NCI-H345 treated with DMSO at 0.1 percent for 48 hours (cell line): ENCODE data around the gene SLC13A5.
"Not testable (repeated sequence)": the region's sequence is repeated elsewhere in the genome, so short reads cannot be mapped to it uniquely, and the experiment has no call there.

Experiments used
- DNase-seq: peaks from one replicate; lab custom pipeline; 2025; ENCODE audit not compliant: unreplicated experiment; lab: John Stamatoyannopoulos, UW

The SLC13A5 gene

DNA sequence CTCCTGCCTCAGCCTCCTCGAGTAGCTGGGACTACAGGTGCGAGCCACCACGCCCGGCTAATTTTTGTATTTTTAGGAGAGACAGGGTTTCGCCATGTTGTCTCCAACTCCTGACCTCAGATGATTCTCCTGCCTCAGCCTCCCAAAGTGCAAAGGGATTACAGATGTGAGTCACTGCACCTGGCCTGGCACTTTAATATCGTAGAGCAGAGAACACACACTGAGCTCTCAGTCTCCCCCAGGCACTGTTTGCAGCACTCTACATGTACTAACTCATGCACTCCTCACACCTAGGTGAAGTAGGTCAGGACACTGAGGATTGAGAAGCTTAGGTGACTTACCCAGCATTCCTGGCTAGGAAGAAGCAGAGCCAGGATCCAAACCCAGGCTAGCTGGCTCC lies 46.6 kb downstream of the SLC13A5 start:
- no peak for DNase-seq

DNA sequence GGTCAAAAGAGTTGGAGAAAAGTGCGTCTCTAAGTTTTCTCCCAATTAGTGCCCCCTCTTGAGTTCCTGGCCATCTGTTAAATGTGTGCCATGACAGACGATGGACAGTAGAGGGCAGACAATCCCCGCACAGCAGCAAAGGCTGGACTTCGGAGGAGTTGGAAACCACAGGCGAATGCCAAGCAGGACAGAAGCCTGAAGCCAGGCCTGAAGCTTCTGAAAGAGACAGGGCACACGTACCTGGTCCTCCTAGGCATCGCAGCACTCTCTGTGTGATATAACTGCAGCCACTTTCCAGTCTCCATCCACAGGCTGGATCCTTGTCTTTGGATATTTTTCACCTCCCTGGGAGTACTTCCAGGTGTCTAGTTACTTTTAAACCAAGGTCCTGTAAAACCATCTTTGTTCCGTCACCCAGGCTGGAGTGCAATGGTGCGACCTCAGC lies 47.1 kb downstream of the SLC13A5 start:
- DNase-seq: no peak

DNA sequence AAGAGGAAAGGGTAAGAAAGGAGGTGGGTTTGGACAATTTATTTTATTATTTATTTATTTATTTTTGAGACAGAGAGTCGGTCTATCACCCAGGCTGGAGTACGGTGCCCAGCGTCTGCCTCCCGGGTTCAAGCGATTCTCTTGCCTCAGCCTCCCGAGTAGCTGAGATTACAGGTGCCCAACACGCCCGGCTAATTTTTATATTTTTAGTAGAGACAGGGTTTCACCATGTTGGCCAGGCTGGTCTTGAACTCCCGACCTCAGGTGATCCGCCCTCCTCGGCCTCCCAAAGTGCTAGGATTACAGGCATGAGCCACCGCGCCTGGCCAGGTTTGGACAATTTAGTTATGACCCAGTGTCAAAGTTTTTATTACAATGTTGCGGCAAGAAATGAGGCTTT lies 50.0 kb downstream of the SLC13A5 start:
- DNase-seq: not testable (repeated sequence)

DNA sequence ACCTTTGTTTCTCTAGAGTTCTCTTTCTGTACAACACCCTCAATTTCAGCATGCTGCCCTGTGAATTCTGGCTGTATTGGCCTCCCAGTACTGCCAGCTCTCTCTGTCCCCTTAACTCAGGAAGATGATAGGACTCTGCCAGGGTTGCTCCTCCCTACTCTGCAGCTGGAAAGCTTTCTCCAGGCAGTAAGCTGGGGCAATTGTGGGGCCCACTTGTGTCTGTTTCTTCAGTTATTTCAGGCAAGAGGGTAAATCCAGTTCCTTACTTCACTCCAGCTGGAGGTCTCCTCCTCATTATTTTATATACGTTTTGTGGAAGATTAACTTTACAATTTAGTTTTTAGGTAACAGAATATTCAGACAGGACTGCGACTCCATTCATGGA lies 51.7 kb downstream of the SLC13A5 start:
- DNase-seq: no peak

DNA sequence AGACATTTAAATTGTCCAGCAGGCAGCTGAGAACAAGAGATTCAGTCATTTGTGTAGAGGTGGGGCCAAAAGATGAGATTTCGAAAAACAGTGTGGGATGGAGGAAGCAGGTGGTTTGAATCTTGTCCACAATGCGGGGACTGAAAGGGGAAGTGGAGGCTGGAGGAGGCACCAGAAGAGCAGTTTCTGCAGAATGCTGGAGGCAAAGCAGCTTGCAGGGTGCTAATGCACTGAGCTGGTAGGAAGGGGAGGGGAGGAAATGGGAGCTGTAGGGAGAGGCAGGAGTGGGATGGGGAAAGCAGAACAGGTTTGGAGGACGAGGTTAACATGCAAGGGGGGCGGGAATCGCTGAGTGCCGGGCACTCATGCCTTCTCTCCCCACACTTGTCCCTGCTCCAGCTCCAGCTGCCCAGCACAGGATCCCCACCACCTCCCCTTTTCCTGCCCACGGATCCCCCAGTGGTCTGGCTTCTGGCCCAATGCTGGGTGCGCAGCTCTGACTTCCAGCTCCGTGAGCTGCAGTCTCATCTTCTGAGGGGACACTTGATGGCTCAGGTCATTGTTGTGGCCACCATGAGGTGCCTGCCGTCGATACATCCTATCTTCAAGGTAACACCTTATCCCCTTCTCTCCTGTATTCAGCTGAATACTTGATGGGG lies 52.2 kb downstream of the SLC13A5 start:
- DNase-seq: no peak

DNA sequence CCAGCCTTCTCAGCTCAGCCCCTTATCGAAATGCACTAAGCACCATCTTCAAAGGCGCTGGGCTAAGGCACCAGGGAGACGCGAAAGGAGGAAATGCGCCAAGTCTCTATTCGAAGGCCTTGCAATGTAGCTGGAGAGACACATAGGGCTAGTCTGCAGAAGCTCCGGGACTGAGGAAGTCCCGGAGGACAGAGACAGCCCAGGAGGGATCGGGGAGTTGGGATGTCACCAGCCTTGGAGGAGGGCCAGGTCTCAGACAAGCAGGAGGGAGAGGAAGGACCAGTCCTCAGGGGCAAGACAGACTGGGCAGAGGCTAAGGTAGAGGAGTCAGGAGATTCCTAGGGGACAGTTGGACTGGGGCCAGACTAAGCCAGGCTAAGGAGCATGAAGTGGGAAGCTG lies 53.1 kb downstream of the SLC13A5 start:
- DNase-seq: no peak

DNA sequence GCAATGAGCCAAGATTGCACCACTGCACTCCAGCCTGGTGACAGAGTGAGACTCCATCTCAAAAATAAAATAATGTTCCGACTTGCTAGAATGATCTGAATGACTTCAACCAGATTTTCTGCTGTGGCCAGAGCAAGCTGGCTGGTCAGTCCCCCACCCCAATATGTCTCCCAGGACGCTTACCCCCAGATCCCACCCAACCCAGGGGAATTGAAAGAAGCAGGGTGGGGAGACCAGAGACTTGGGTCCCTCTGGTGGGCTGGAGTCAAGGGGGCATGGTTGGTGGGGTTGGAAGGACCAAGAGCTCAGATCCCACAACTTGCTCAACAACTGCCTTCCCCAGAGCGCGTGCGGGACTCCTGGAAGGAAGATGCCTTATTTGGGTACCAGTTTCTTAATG lies 54.8 kb downstream of the SLC13A5 start:
- DNase-seq: not testable (repeated sequence)

DNA sequence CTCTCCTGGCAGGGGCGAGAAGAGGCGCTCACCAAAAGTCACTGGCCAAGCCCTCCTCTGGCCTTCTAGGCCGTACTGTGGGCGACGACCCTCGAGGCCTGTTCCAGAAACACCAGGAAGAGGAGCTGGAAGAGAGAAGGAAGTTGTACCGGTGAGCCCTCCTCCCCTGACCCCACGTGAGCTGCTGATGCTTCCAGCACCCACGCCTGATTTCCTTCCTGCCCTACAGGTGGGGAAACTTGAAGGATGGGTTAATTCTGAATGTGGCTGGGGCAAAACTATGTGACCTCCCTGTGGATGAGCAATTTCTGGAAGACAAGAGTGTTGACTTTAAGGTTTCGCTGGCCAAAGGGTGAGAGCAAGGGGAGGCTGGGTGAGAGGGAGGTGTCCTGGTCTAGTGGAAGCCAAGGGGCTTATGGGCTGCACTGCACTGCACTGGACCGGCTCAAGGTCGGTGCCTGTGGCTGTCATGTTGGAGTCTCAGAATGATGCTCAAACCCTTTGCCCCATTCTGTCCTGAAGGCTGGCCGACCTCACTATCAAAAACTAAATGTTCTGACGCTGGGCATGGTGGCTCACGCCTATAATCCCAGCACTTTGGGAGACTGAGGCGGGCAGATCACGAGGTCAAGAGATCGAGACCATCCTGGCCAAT lies 55.4 kb downstream of the SLC13A5 start:
- DNase-seq: no peak

DNA sequence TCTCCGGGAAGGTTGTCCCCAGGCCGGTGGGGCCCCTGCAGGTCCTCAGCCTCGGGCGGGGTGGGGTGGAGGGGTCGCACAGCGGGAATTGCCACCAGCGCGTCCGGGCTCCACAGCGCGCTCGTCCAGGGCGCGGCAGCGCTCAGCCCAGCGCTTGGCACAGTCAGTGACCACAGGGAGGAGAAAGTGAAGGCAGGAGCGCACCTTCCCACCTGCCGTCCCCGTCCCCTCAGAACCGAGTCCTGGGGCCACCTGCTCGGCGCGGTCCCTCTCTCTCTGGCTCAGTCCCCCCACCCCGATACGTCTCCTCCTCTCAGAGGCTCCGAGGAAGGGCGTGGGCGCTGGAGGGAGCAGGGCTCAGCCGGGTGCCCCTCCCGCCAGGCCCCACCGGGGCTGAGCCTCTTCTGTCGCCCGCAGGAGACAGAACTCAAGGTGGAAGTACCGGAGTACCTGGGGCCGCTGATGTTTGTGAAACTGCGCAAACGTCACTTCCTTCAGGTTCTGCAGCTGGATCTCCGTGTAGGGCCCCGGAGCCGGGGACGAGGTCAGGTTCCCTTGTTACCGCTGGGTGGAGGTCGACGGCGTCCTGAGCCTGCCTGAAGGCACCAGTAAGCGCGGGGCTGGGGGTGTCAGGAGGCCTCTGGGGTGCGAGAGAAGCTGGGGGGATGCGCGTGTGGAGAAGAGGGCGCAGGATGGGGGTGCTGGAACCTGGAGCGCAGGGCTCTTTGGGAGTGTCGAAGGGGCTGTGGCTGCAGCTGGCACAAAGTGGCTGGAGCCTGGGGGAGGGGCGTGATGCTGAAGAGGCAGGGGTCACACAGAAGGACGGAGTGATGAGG lies 56.2 kb downstream of the SLC13A5 start:
- DNase-seq: not testable (repeated sequence)

DNA sequence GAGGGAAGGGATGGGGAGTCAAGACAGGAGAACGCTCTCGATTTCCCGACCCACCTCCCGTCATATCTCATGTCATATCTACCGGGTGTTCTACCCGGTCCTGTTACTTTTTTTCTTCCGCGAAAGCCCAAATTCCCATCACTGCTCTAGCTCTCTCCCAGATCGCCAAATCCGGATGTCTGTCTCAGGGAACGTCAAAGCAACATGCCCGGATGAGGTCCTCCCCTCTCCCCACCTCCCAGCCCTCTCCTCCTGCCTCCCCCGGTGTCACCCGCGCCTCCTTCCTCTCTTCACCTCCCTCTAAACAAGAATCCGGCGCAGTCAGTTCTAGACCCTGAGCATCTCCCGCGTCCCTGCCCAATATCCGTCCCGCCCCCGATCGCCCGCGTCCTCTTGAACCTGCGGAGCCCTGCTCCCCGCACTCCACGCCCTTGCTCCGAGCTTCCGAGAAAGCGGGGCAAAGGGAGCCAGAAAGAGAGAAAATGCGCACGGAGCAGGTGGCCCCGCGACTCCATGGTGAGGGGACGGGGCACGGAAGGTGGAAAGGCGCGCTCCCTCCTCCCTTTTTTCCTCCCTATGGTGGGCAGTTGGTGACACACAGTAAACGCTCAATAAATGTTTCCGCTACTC lies 57.3 kb downstream of the SLC13A5 start:
- not testable (repeated sequence) for DNase-seq

DNA sequence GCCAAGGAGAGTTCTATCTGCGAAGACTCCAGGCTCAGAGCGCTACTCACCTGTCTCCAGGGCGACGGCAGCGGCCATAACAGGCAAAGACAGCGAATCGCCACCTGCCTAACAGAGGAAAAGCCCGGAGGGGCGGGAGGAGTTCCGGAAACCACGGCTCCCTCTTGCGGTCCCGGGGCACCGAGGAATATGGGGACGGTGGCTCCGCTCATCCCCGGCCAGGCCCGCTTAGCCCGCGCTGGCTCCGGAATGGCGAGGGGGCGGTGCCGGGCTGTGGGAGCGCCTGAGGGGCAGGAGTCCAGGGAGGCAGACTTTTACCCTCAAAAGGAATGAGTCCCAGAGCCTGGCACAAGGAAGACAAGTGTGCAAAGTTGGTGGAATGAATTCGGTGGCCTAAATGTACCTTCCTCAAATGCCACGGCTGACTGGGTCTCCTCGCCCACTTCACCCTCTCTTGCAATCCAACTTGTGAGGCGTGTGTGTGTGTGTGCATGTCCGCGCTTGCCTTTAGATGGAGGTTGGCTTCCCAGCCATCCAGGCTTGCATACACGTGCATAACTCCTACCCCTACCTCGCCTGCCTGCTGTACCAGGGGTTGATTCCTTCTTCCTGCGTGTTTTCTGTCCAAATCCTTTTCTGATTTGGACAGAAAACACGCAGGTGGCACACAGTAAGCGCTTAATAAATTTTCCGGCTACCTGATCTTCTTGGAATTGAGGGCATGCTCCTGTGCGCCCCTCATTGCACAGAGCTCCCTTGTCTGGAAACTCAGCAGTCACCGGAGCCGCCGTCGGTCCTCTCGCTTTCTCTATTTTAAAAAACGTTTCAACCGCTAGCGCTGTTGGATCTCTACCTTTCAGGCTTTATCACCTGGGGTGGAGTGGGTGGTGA lies 58.1 kb downstream of the SLC13A5 start:
- peak; percentile 16 for DNase-seq

DNA sequence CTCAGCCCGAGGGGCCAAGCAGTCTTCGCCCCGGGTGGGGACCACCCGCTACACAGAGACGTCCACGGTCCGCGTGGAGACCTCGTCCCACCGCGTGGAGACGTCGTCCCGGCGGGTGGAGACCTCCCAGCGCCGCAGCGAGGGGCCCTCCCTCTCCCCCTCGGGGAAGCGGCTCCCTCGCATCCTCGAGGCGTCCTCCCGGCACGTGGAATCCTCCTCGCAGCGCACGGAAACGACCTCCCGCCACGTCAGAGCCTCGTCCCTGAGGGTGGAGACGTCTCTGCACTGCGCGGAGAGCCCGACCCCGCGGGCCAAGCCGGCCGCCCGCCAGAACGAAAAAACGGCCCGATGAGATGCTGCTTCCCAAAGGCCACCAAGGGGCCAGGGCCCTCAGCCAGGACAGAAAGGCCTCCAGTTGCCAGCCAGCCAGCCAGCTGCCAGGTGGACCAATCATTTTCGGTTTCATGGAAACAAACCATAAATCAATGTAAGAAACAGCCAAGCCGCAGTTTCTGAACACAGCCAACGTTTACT lies 61.2 kb downstream of the SLC13A5 start:
- no peak for DNase-seq

DNA sequence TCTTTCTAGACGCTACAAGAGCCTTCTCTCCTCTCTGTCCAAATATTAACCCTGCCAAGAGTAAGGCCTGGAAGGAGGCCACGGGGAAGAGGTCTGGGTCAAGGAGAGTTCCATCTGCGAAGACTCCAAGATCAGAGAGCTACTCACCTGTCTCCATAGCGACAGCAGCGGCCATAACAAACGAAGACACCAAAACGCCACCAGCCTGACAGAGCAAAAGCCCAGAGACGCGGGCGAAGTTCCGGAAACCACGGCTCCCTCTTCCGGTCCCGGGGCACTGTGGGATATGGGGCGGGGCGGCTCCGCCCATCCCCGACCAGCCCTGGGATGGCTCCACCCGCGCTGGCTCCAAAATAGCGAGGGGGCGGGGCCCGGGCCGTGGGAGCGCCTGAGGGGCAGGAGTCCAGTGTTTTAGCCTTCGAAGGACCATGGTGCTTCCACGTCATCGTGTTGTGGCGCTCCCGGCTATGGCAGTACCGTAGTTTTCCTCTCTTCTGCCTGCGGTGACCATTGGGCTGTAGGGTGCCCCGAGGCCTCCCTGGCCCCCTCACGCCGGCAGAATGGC lies 61.7 kb downstream of the SLC13A5 start, which contains the start of the genes C17orf100 and MED31:
C17orf100 (plus strand) TSS at position 409 of the 565 bp plus-strand sequence; CDS start at position 561, 152 bp downstream.
MED31 (minus strand) TSS at position 252 of the 565 bp plus-strand sequence; CDS start at position 175, 77 bp downstream.
- DNase-seq: peak; percentile 65

DNA sequence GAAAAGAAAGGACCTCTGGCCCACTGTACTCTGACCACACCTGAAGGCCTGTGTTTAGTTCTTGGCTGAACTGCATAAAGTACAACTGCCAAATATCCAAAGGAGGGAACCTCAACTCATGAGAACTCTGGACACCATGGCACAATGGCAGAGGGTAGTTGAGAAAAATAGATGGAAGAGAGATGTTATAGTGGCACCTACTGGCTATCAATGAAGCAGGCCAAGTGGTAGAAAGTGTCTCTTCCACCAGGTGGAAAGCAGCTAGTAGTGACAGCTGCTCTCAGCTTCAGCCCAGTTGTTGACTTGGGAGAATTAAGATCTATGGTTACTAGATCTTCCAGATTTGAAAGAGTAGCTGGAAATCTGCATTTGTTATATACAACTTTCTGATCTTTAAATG lies 65.0 kb downstream of the SLC13A5 start:
- DNase-seq: no peak

DNA sequence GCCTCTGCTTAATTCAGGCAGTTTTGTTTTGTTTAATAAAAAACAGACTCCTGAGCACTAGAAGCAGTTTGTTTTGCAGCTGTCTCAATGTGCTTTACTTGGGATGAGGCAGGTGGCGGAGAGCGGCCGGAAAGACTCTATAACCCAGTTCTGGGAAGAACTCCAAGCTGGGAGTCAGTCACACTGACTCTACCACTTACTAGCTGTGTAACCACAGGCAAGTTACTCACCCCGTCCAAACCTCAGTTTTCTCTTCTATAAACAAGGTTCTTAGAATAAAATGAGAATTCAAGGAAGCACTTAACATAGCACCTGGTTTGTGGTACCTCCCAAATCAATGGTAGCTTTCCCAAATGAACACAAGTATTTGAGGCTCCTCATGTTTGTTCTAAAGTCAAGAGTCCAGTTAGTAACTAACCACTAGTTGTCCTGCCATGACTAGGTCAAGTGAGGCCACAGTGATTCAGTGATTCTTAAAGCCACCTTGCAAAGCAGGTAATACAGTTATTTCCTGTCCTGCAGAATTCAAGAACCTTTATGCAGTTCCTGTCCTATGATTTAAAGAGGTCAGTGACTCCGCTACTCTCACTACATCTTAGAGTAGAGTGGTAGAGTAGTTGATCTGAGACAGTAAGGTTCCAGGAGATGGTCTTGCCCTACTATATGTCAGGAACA lies 69.6 kb downstream of the SLC13A5 start:
- DNase-seq: no peak

DNA sequence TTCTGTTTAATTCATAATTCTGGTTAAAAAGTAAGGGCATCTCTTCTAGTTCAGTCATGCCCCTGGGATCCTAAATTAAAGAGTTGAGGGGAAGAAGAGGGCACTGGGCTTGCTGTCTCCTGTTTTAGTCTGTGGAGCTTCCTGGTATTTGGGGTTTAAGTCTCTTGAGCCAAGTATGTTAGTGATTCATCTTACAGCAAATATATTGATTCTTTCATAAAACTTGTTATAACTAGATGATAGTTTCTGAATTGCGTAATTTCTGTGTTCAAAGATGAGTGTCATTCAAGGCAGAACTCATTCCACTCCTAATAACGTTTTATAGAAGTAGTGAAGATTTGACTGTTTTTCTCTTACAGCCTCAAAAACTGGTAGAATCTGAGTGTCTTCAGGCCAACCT lies 70.6 kb downstream of the SLC13A5 start:
- DNase-seq: no peak

DNA sequence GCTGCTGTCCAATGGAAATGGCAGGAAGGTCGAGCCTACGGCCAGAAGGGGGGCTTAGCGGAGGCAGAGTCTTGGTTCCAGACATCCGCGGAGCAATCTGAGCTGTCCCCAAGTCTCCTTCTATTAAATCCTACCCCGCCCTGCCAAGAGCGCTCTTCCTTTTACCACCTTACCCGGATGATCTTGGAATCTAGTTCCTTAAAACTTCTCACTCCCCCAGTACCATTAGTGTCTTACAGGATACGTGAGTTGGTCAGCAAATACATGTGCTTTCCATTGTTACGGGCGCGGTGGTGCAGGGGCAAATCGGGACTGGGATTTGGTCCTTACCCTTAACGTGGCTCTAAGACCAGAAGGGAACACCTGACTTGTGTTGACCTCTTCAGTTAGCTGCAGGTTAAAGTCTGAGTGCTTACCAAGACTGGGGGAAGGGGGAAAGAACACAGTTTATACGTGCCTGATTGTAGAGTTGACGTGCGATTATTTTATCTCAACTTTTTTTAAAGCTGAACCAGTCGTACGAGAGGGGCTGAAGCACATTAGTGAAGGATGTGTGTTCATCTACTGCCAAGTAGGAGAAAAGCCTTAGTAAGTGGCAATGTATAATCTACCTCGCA lies 71.8 kb downstream of the SLC13A5 start:
- DNase-seq: no peak

DNA sequence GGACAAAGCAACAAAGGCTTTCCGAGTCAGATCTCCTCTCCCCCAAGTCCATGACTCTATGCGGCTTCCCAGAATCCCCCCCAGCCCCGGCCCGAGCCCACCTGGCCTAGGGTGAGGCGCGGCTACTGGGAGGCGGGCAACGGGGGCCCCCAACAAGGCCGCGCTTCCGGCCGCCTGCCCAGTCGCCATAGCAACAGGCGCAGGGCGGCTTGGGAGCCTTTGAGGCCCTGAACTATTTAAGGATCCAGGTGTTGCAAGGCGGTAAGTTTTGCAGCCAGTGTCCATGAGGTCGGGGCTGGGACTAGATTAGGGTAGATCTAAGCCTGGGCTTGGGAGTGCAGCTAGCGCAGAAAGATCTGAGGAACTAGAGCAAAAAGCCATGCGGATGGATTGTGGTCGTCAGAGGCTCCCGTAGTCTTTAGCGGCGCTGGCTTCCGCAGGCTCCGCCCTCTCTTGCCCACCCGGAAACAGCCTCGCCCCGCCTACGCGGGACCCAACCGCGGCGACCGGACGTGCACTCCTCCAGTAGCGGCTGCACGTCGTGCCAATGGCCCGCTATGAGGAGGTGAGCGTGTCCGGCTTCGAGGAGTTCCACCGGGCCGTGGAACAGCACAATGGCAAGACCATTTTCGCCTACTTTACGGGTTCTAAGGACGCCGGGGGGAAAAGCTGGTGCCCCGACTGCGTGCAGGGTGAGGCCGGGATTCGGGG lies 72.5 kb downstream of the SLC13A5 start, which contains the start of the genes KIAA0753 and TXNDC17:
KIAA0753 (minus strand) TSS at position 176 of the 711 bp plus-strand sequence. CDS start 5,608 bp downstream, outside the sequence.
TXNDC17 (plus strand) TSS at position 525 of the 711 bp plus-strand sequence; CDS start at position 548, 23 bp downstream.
- DNase-seq: peak; percentile 89
